ENCODE measurements around the gene CDK5RAP3. TPM values are rescaled to one million over a fixed set of nuclear protein-coding genes. Genes with fewer than 3 reads are reported as not detected.

Gene CDK5RAP3
- polyA plus RNA-seq, 1 experiment, result 71.2 TPM

DNA sequence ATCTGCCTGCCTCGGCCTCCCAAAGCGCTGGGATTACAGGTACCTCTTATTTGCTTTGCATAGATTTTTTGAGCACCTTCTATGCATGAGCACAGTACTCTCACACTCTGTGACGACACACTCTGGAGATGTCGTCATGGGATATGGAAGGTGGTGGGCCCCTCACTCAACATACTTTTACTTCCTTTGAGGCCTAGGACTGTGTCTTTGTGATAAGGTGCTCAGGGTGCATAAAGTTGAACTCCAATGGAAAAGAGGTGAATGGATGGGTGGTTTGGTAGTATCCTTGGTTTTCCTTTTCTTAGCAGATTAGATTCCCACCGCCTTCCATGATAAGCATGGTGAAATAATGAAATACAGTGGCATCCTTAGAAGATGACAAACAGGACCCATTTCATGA lies 6.1 kb upstream of the CDK5RAP3 start:
- H3K27me3 ChIP-seq (ENCODE audit: control insufficient read depth, insufficient read depth, low read length), result peaks cover 7% of the 10 kb centered on the region
- DNase-seq (ENCODE audit: low read depth, low spot score), result no peak
- ChIA-PET CTCF (interaction anchor here (1.4 to 9.7 kb wide), 3 partner anchors 14 to 16 kb away, joined by 5 to 180 read pairs (median 9); no protein-coding TSS in a partner anchor), POLR2A (no interaction called here)
- H3K27ac ChIP-seq (ENCODE audit: low read depth, low read length), result no peak overlapping the region
- TF ChIP-seq, protein P1, sequence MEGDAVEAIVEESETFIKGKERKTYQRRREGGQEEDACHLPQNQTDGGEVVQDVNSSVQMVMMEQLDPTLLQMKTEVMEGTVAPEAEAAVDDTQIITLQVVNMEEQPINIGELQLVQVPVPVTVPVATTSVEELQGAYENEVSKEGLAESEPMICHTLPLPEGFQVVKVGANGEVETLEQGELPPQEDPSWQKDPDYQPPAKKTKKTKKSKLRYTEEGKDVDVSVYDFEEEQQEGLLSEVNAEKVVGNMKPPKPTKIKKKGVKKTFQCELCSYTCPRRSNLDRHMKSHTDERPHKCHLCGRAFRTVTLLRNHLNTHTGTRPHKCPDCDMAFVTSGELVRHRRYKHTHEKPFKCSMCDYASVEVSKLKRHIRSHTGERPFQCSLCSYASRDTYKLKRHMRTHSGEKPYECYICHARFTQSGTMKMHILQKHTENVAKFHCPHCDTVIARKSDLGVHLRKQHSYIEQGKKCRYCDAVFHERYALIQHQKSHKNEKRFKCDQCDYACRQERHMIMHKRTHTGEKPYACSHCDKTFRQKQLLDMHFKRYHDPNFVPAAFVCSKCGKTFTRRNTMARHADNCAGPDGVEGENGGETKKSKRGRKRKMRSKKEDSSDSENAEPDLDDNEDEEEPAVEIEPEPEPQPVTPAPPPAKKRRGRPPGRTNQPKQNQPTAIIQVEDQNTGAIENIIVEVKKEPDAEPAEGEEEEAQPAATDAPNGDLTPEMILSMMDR (IDR thresholded peaks at IDR 0.05; ENCODE audit: low read depth, low read length), result no peak
- H3K9me3 ChIP-seq (ENCODE audit: control insufficient read depth, insufficient read depth, low read length), result no peaks in the 10 kb centered on the region
- H3K4me3 ChIP-seq (ENCODE audit: low read depth, low read length), result no peak overlapping the region

DNA sequence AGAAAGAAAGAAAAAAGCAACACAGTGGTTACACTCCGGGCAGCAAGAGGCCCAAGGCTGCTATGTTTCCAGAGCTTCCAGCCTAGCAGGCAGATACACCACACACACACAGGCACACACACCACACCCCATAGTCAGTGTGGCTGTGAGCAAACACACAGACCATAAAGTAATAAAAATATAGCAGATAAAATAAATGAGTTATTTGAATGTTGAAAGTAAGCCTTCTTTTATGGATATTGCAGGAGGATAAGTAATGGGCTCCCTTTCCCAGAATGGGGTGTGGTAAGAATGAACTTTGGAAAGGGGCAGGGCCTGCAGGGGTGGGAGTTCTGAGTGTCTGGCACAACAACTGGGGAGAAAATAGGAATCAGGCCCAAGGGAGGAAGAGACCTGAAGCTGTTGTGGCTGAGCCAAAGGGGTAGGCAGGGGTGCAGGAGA lies 4.8 kb upstream of the CDK5RAP3 start:
- Histone ChIP-seq H3K27me3 (ENCODE audit: control insufficient read depth, insufficient read depth, low read length) (peaks cover 4% of the 10 kb centered on the region), H3K27ac (ENCODE audit: low read depth, low read length) (no peak overlapping the region), H3K9me3 (ENCODE audit: control insufficient read depth, insufficient read depth, low read length) (peaks cover under 1% of the 10 kb centered on the region; the same call in 1 of the 2 replicates), H3K4me3 (ENCODE audit: low read depth, low read length) (no peak overlapping the region)
- TF ChIP-seq, protein P1 (IDR thresholded peaks at IDR 0.05; ENCODE audit: low read depth, low read length), result no peak
- DNase-seq (ENCODE audit: low read depth, low spot score), result no peak
- ChIA-PET POLR2A (no interaction called here), CTCF (interaction anchor here (9.7 kb wide), 1 partner anchor 17 kb away, joined by 180 read pairs; no protein-coding TSS in a partner anchor)

DNA sequence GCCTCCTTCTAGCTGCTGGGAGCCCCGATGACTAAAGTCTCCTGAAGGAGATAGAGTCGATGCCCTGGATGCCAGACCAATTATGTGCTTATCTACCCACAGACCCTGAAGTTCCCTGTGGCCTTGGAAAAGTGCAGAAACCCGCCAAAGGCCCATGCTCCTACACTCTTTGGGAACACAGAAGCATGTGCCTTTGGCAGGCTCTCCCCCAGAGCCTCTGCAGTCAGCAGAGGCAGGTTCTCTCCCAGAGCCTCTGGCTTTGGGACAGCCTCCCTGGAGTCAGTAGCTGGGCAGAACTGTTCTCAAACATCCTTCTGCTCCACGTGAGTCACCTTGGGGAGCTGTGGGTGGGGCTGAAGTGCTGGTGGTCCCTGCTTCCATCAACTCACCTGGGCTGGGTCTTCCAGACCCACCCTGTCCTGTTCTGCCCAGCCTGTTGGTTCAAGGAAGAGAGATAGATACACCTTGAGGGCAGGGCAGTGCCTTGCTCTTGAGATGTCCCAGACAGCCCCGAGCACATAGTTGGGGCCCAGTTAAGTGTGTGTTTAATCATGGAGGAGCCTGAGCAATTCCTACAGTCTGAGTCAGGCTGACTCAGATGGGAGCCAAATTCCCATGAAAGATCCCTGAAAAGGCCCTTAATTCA lies 3.2 kb upstream of the CDK5RAP3 start:
- CTCF ChIA-PET, result interaction anchor here (0.6 to 9.7 kb wide), 3 partner anchors 11 to 148 kb away, joined by 3 to 180 read pairs (median 3); no protein-coding TSS in a partner anchor
- peak; percentile 38 for DNase-seq (ENCODE audit: low read depth, low spot score)
- TF ChIP-seq, protein P1 (IDR thresholded peaks at IDR 0.05; ENCODE audit: low read depth, low read length), result no peak
- no peaks in the 10 kb centered on the region for H3K27me3 ChIP-seq (ENCODE audit: control insufficient read depth, insufficient read depth, low read length)
- H3K4me3 ChIP-seq (ENCODE audit: low read depth, low read length), result no peak overlapping the region
- H3K9me3 ChIP-seq (ENCODE audit: control insufficient read depth, insufficient read depth, low read length), result peaks cover 4% of the 10 kb centered on the region; the same call in 1 of the 2 replicates
- peak overlapping the region; percentile 86 for H3K27ac ChIP-seq (ENCODE audit: low read depth, low read length)
- POLR2A ChIA-PET, result interaction anchor here (0.7 kb wide), 1 partner anchor 35 kb away, joined by 3 read pairs; no protein-coding TSS in a partner anchor

DNA sequence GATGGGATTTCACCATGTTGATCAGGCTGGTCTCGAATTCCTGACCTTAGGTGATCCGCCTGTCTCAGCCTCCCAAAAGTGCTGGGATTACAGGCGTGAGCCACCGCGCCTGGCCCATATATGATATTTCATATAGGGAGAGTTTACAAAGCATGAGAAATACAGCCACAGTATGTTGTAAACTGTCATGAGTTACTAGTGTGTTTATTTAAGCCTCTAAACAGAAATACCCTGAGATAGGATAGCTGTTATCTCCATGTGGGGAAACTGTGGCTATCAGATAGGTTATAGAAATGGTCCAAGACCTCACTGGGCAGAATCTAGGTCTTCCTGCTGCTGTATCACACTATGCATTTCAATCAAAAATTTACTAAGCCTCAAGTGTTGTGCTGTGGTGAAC lies 2.1 kb upstream of the CDK5RAP3 start:
- POLR2A ChIA-PET, result interaction anchor here (0.7 to 0.9 kb wide), 2 partner anchors 12 to 19 kb away, joined by 3 to 5 read pairs; no protein-coding TSS in a partner anchor
- CTCF ChIA-PET, result interaction anchor here (2.3 to 9.7 kb wide), 5 partner anchors 10 to 128 kb away, joined by 10 to 180 read pairs (median 18); partner anchors contain the start of gene SCRN2
- DNase-seq (ENCODE audit: low read depth, low spot score), result no peak

More for the DNA sequence above, 2.1 kb upstream of the CDK5RAP3 start:
- TF ChIP-seq, protein P1 (IDR thresholded peaks at IDR 0.05; ENCODE audit: low read depth, low read length), result no peak
- no peak overlapping the region for H3K27ac ChIP-seq (ENCODE audit: low read depth, low read length)
- H3K4me3 ChIP-seq (ENCODE audit: low read depth, low read length), result no peak overlapping the region
- H3K27me3 ChIP-seq (ENCODE audit: control insufficient read depth, insufficient read depth, low read length), result no peaks in the 10 kb centered on the region
- H3K9me3 ChIP-seq (ENCODE audit: control insufficient read depth, insufficient read depth, low read length), result peaks cover 4% of the 10 kb centered on the region; the same call in 1 of the 2 replicates

Measured in AG04450 (cell line).